ENCODE measurements around the gene MYH16.

DNA sequence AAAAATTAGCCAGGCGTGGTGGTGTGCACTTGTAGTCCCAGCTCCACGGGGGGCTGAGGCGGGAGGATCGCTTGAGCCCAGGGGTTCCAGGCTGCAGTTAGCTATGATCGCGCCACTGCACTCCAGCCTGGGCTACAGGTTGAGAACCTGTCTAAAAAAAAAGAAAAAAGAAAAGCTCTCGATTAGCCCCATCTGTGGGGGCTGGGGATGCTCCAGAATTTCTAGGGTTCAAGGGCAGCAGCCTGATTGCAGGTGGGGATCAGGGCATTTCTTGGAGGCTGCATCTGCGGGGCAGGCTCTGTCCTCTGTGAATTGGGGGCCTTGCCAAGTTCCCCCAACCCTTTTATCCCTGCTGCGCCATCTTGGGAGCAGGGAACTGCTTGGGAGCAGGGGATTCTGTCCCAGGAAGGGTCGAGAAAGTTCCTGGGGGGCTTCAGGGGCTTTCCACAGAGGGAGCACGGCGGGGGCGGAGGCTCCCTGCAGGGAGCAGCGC is 52.4 kb downstream of the MYH16 start:
- TF ChIP-seq, protein P1, sequence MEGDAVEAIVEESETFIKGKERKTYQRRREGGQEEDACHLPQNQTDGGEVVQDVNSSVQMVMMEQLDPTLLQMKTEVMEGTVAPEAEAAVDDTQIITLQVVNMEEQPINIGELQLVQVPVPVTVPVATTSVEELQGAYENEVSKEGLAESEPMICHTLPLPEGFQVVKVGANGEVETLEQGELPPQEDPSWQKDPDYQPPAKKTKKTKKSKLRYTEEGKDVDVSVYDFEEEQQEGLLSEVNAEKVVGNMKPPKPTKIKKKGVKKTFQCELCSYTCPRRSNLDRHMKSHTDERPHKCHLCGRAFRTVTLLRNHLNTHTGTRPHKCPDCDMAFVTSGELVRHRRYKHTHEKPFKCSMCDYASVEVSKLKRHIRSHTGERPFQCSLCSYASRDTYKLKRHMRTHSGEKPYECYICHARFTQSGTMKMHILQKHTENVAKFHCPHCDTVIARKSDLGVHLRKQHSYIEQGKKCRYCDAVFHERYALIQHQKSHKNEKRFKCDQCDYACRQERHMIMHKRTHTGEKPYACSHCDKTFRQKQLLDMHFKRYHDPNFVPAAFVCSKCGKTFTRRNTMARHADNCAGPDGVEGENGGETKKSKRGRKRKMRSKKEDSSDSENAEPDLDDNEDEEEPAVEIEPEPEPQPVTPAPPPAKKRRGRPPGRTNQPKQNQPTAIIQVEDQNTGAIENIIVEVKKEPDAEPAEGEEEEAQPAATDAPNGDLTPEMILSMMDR (conservative IDR thresholded peaks at IDR 0.05 in 1 of 2, IDR thresholded peaks at IDR 0.05 in 1 of 2; ENCODE audit: low read depth in 1 of 2, low read length in 2 of 2) = no peak
- no peak for TF ChIP-seq EZH2 (IDR thresholded peaks at IDR 0.05; ENCODE audit: low read length, missing control alignments)

All from fibroblast of lung (primary cell).